CD4-positive, alpha-beta T cell treated with Interleukin-10 for 1 hour (primary cell): ENCODE results near the gene ZDHHC12.

Experiments
- DNase-seq: peaks from one replicate; pipeline ENCODE4 v3.0.0-alpha.2; 2020

Gene ZDHHC12

DNA sequence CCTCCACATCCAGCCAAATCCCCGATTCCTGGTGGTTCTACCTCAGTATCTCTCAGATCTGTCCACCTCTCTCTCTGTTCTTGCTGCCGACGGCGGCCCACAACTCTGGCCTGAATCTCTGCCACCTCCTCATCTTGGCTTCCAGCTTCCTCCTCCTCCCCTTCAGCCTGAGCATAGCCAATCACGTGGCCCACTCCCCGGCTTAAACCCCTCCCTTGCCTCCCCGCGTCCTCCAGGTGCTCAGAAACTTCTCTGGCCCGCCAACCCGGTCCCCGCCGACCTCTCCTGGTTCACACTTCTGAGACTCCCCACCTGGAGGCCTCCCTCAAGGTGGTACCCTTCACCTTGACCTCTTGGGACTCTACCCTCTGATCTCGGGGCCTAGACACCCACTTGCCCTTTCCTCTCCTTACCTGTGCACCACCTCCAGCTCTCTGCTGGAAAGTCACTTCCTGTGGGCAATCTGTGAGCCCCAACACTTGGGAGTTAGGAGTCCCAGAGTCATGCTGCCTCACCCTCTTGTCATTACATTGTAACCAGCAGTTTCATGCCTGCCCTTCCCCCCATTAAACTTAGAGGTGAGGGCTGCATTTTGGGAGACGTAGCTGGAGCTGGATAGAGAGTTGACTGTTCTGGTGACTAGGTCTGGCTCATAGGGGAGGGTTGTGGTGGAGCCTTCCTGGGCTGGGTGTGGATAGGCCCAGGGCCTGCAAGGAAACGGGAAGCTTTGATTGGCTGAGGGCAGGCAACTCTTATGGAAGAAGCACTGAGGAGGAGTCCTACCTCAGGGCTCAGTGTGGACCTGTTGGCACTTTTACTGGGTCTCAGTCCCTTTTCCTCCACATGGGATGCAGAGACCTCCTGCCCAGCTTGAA lies 39.4 kb downstream of the ZDHHC12 start:
- peak; percentile 80 for DNase-seq

DNA sequence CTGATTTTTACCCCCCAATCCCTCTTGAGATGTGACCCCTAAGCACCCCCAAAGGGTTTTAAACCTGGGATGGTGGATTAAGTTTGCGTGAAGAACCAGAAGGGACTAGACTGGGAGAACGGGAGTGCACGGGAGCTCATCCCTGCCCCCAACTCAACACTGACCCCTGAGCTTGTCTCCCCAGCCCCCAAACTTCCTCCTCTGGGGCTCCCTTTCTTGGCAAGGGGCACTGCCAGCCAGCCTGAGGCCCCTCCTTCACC lies 39.9 kb downstream of the ZDHHC12 start:
- DNase-seq: no peak

DNA sequence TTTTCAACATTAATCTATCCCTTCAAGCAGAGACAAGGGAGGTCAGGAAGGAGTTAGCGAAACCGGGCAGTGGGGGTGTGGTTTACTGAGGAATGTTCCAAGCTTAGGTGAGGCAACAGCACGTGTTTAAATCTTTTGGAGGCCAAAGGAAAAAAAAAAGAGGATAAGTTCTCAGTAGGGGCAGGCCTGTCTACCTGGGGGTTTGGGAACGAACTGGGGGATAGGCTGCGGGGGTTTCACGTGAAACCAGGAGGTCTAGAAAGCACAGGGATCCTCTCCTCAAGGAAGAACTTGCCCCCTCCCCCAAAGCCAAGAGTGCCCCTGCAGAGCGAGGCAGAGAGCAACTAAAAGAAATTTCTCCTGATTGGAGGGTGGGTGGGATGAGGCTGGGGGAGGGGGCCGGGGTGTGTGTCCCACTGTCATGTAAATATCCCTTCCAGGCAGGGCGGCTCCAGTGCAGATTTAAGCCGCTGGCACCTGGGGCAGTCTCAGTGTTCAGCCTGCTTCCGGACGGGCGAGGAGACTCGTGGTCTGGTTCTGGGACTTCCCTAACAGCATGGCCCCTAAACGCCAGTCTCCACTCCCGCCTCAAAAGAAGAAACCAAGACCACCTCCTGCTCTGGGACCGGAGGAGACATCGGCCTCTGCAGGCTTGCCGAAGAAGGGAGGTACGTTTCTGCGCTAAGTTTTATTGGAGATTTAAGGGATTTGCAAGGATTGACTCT lies 40.4 kb downstream of the ZDHHC12 start:
- peak; percentile 35 for DNase-seq

DNA sequence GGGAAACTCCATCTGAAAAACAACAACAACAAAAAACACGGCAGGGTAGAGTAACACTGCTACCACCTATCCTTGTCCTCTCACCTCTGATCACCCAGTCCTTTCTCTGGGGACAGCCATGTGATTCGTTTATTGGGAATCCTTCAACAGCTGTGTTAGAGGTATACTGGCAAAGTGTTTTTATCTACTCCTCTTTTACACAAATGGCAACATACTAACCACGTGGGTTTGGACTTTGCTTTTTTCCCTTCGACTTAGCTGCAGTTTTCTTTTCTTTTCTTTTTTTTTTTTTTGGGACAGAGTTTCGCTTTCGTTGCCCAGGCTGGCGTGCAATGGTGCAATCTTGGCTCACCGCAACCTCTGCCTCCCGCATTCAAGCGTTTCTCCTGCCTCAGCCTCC lies 46.1 kb downstream of the ZDHHC12 start:
- no peak for DNase-seq

DNA sequence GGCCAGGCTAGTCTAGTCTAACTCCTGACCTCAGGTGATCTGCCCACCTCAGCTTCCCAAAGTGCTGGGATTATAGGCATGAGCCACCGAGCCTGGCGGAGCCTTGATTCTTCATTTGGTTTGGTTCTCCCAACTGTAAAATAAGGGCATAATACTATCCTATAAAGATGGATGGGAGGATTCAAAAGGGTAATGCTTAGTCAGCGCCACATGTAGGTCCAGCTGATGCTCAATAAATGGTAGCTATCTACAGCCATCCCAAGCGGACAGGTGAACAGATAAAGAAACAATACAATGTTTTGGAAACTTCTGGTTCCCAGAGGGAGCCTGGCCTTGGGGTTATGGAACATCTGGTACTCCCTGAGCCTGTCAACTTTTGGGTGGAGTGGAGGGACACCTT lies 48.5 kb downstream of the ZDHHC12 start:
- no peak for DNase-seq
